HG03565 (cell line): ENCODE measurements around the gene SNX30.
A peak's percentile ranks its signal among the peaks of the same experiment; 100 is the strongest.

Experiments used
- ATAC-seq: cut with Tn5 transposase; IDR thresholded peaks from one replicate; pipeline ENCODE4 v1.9.1; 2021; ENCODE audit warnings: mild to moderate bottlenecking, moderate library complexity; ENCODE audit not compliant: unreplicated experiment

Gene SNX30

GRCh38 chr9:112782218-112782617 lies 31.7 kb downstream of the SNX30 start:
- no peak for ATAC-seq

- no peak for ATAC-seq
Observed at GRCh38 chr9:112783551-112783954, 33.0 kb downstream of the SNX30 start.

- ATAC-seq = no peak
Observed at GRCh38 chr9:112784020-112784785, 33.6 kb downstream of the SNX30 start.

- no peak for ATAC-seq
Observed at GRCh38 chr9:112785986-112786385, 35.4 kb downstream of the SNX30 start.

GRCh38 chr9:112786829-112787520 lies 36.4 kb downstream of the SNX30 start:
- no peak for ATAC-seq

GRCh38 chr9:112787978-112788377 lies 37.4 kb downstream of the SNX30 start:
- ATAC-seq = no peak

GRCh38 chr9:112789473-112789872 lies 38.9 kb downstream of the SNX30 start:
- no peak for ATAC-seq

- ATAC-seq = no peak
Observed at GRCh38 chr9:112789891-112790774, 39.6 kb downstream of the SNX30 start.

GRCh38 chr9:112792670-112793069 lies 42.1 kb downstream of the SNX30 start:
- ATAC-seq = no peak

- peak; percentile 54 for ATAC-seq
Observed at GRCh38 chr9:112793213-112793810, 42.8 kb downstream of the SNX30 start.

- no peak for ATAC-seq
Observed at GRCh38 chr9:112794731-112795130, 44.2 kb downstream of the SNX30 start.

GRCh38 chr9:112795921-112796320 lies 45.4 kb downstream of the SNX30 start:
- ATAC-seq = no peak

- ATAC-seq = no peak
Observed at GRCh38 chr9:112796485-112796884, 45.9 kb downstream of the SNX30 start.

GRCh38 chr9:112809351-112809848 lies 58.8 kb downstream of the SNX30 start:
- peak; percentile 99 for ATAC-seq

- ATAC-seq = no peak
Observed at GRCh38 chr9:112809906-112810305, 59.3 kb downstream of the SNX30 start.

GRCh38 chr9:112810696-112811490 lies 60.3 kb downstream of the SNX30 start:
- no peak for ATAC-seq

- no peak for ATAC-seq
Observed at GRCh38 chr9:112811518-112811917, 61.0 kb downstream of the SNX30 start.

- no peak for ATAC-seq
Observed at GRCh38 chr9:112815868-112816267, 65.3 kb downstream of the SNX30 start.

- ATAC-seq = no peak
Observed at GRCh38 chr9:112817860-112818203, 67.3 kb downstream of the SNX30 start.
